Measurements from ENCODE around the gene SPHK2. TPM values are rescaled to one million over a fixed set of nuclear protein-coding genes. Genes with fewer than 3 reads are reported as not detected.

SPHK2 gene
- total RNA-seq, 4 donors from 2014 or later: 28.0 to 34.7 (median 30.1) TPM

- Histone ChIP-seq H3K9me3 (no peaks in the 10 kb centered on the region), H3K27ac (peak within 1 kb of the TSS; percentile 86 to 96 (median 91)), H3K27me3 (no peaks in the 10 kb centered on the region), H3K4me1 (peaks cover 0 to 27% (median 10%) of the 10 kb centered on the region in 4 donors), H3K4me3 (peak within 1 kb of the TSS; percentile 59 to 67 (median 66)), H3K36me3 (no peaks in the 10 kb centered on the region)
- DNase-seq (ENCODE audit: low spot score in 2 of 2): peak; percentile 73 to 86
- TF ChIP-seq POLR2A (IDR thresholded peaks at IDR 0.05) (peak in 1 of 2 donors; percentile 50), CTCF (IDR thresholded peaks at IDR 0.05) (peak; percentile 94 to 96 (median 94)), EP300 (IDR thresholded peaks at IDR 0.05) (peak; percentile 72 to 77)
- WGBS, 2 donors: 0 to 1% methylated on average over 24 to 29 of the region's 33 CpGs
Observed at GRCh38 chr19:48646001-48646721, 26.9 kb downstream of the SPHK2 start, which contains the start of gene CA11. CA11 (minus strand) TSS chr19:48646187; CDS start chr19:48645632, 555 bp downstream.

GRCh38 chr19:48646722-48647216 is 27.5 kb downstream of the SPHK2 start:
- Histone ChIP-seq H3K27me3 (no peaks in the 10 kb centered on the region), H3K36me3 (no peaks in the 10 kb centered on the region), H3K4me1 (peaks cover 0 to 27% (median 10%) of the 10 kb centered on the region in 4 donors), H3K4me3 (peak overlapping the region; percentile 59 to 67 (median 66)), H3K27ac (peak overlapping the region; percentile 86 to 96 (median 91)), H3K9me3 (no peaks in the 10 kb centered on the region)
- TF ChIP-seq POLR2A (IDR thresholded peaks at IDR 0.05): no peak
- TF ChIP-seq CTCF (IDR thresholded peaks at IDR 0.05): no peak
- no peak for TF ChIP-seq EP300 (IDR thresholded peaks at IDR 0.05)
- 9 to 11% methylated on average over 10 of the region's 10 CpGs for WGBS, 2 donors
- no peak for DNase-seq (ENCODE audit: low spot score in 2 of 2)

- no peak overlapping the region for H3K4me3 ChIP-seq
- H3K27ac ChIP-seq: no peak overlapping the region
- no peak for DNase-seq (ENCODE audit: low spot score in 2 of 2)
- no peaks in the 10 kb centered on the region for H3K9me3 ChIP-seq
- no peaks in the 10 kb centered on the region for H3K27me3 ChIP-seq
- WGBS, 2 donors: 68 to 75% methylated on average over 2 of the region's 2 CpGs
- no peaks in the 10 kb centered on the region for H3K36me3 ChIP-seq
- TF ChIP-seq EP300 (IDR thresholded peaks at IDR 0.05) (no peak), CTCF (IDR thresholded peaks at IDR 0.05) (no peak), POLR2A (IDR thresholded peaks at IDR 0.05) (no peak)
- H3K4me1 ChIP-seq: peaks cover 0 to 27% (median 10%) of the 10 kb centered on the region in 4 donors
Observed at GRCh38 chr19:48648134-48648533, 28.8 kb downstream of the SPHK2 start.

GRCh38 chr19:48650974-48651682 is 31.8 kb downstream of the SPHK2 start:
- Histone ChIP-seq H3K27me3 (no peaks in the 10 kb centered on the region), H3K27ac (no peak overlapping the region), H3K4me3 (no peak overlapping the region), H3K9me3 (no peaks in the 10 kb centered on the region), H3K36me3 (no peaks in the 10 kb centered on the region), H3K4me1 (peaks cover 0 to 8% (median 0%) of the 10 kb centered on the region in 4 donors)
- no peak for DNase-seq (ENCODE audit: low spot score in 2 of 2)
- TF ChIP-seq CTCF (IDR thresholded peaks at IDR 0.05) (no peak), POLR2A (IDR thresholded peaks at IDR 0.05) (no peak), EP300 (IDR thresholded peaks at IDR 0.05) (no peak)
- 86 to 89% methylated on average over 12 of the region's 12 CpGs for WGBS, 2 donors

GRCh38 chr19:48651683-48652048 is 32.4 kb downstream of the SPHK2 start:
- H3K4me3 ChIP-seq: no peak overlapping the region
- no peaks in the 10 kb centered on the region for H3K9me3 ChIP-seq
- no peak overlapping the region for H3K27ac ChIP-seq
- TF ChIP-seq POLR2A (IDR thresholded peaks at IDR 0.05) (no peak), EP300 (IDR thresholded peaks at IDR 0.05) (no peak), CTCF (IDR thresholded peaks at IDR 0.05) (no peak)
- no peaks in the 10 kb centered on the region for H3K27me3 ChIP-seq
- DNase-seq (ENCODE audit: low spot score in 2 of 2): no peak
- H3K4me1 ChIP-seq: peaks cover 0 to 3% (median 0%) of the 10 kb centered on the region in 4 donors
- WGBS, 2 donors: 74 to 86% methylated on average over 5 of the region's 5 CpGs
- H3K36me3 ChIP-seq: no peaks in the 10 kb centered on the region
